ENCODE results near the gene TMEM212.

Gene TMEM212

GRCh38 chr3:171842864-171843518, at the start of gene TMEM212:
Gene TMEM212 (plus strand): TSS chr3:171843349. CDS start chr3:171843384, 35 bp downstream.
- CTCF ChIA-PET: no interaction called here
- H3K27ac ChIP-seq: no peak within 1 kb of the TSS
- no peak for TF ChIP-seq CTCF (conservative IDR thresholded peaks at IDR 0.05; ENCODE audit: low read depth)
- POLR2A ChIA-PET (ENCODE audit: low non-redundant PET): no interaction called here
- DNase-seq (ENCODE audit: low spot score): no peak

- ChIA-PET POLR2A (ENCODE audit: low non-redundant PET) (no interaction called here), CTCF (interaction anchor here (0.7 to 1.3 kb wide), 2 partner anchors 24 to 54 kb away, joined by 4 to 5 read pairs; no protein-coding TSS in a partner anchor)
- no peak for TF ChIP-seq CTCF (conservative IDR thresholded peaks at IDR 0.05; ENCODE audit: low read depth)
- DNase-seq (ENCODE audit: low spot score): no peak
- H3K27ac ChIP-seq: no peak overlapping the region
These were observed 46.4 kb upstream of the TMEM212 start for GRCh38 chr3:171796625-171797264.

DNA sequence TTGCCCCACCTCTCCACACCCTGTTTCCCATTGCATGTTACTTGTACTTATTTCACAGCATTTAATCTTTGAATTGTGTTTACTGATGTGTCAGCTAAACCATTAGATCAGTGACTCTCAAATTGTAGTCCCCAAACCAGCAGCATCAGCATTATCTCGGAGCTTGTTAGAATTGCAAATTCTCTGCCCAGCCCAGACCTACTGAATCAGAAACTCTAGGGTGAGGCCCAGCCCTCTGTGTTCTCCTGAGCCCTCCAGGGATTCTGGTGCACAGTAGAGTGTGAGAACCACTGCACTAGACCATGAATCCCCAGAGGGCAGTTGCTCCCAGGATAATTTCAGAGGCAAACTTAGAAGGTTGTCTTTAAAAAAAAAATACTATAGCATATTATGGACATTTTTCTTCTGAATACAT, 45.9 kb upstream of the TMEM212 start:
- ChIA-PET CTCF (interaction anchor here (0.7 to 1.3 kb wide), 2 partner anchors 25 to 54 kb away, joined by 4 to 5 read pairs; no protein-coding TSS in a partner anchor), POLR2A (ENCODE audit: low non-redundant PET) (no interaction called here)
- no peak for DNase-seq (ENCODE audit: low spot score)
- TF ChIP-seq CTCF (conservative IDR thresholded peaks at IDR 0.05; ENCODE audit: low read depth): no peak
- no peak overlapping the region for H3K27ac ChIP-seq

GRCh38 chr3:171797873-171798272, 45.3 kb upstream of the TMEM212 start:
- ChIA-PET CTCF (interaction anchor here (1.3 kb wide), 1 partner anchor 26 kb away, joined by 5 read pairs; no protein-coding TSS in a partner anchor), POLR2A (ENCODE audit: low non-redundant PET) (no interaction called here)
- H3K27ac ChIP-seq: no peak overlapping the region
- TF ChIP-seq CTCF (conservative IDR thresholded peaks at IDR 0.05; ENCODE audit: low read depth): no peak
- DNase-seq (ENCODE audit: low spot score): no peak

- CTCF ChIA-PET: no interaction called here
- POLR2A ChIA-PET (ENCODE audit: low non-redundant PET): no interaction called here
- H3K27ac ChIP-seq: no peak overlapping the region
- no peak for DNase-seq (ENCODE audit: low spot score)
- TF ChIP-seq CTCF (conservative IDR thresholded peaks at IDR 0.05; ENCODE audit: low read depth): no peak
These were observed 43.6 kb upstream of the TMEM212 start for GRCh38 chr3:171799501-171799900.

- peak overlapping the region; percentile 88 for H3K27ac ChIP-seq
- DNase-seq (ENCODE audit: low spot score): peak; percentile 62
- ChIA-PET POLR2A (ENCODE audit: low non-redundant PET) (no interaction called here), CTCF (interaction anchor here (1.0 to 1.1 kb wide), 2 partner anchors 27 to 29 kb away, joined by 4 read pairs; no protein-coding TSS in a partner anchor)
- TF ChIP-seq CTCF (conservative IDR thresholded peaks at IDR 0.05; ENCODE audit: low read depth): no peak
These were observed 41.2 kb upstream of the TMEM212 start for GRCh38 chr3:171801738-171802589.

All from RWPE1 (cell line).